Measurements from ENCODE around the gene HOXB7.

The HOXB7 gene

DNA sequence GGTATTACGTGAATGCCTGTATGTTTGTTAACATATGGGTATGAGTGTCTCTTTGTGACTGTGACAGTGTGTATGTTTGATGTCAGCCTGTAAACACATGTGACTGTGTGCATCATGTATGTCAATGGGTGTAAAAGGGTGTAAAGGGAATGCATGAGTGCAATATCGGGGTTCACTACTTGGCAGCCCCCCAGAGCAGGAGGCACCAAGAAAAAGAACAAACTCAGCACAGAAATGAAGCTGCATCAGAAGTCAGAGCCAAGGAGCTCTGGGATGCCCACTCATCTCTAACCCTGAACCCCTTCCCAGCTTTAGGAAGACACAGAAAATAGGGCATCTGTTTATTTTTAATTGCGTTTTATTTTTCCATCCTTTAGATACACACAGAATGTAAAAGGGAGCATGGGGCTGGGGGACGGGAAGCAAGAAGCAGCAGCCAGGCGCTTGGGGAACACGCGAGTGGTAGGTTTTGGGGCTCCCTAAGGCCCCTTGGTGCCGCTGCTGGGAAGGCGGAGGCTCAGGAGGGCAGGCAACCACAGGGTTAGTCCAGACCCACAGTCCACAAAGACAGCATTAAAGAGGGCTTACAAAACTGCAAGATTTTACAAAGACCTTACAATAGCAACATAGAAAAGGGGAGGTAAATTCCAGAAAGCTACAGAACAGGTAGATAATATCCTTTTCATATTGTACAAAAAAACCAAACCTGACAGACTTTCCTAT, 3.8 kb downstream of the HOXB7 start:
- no peak for DNase-seq

DNA sequence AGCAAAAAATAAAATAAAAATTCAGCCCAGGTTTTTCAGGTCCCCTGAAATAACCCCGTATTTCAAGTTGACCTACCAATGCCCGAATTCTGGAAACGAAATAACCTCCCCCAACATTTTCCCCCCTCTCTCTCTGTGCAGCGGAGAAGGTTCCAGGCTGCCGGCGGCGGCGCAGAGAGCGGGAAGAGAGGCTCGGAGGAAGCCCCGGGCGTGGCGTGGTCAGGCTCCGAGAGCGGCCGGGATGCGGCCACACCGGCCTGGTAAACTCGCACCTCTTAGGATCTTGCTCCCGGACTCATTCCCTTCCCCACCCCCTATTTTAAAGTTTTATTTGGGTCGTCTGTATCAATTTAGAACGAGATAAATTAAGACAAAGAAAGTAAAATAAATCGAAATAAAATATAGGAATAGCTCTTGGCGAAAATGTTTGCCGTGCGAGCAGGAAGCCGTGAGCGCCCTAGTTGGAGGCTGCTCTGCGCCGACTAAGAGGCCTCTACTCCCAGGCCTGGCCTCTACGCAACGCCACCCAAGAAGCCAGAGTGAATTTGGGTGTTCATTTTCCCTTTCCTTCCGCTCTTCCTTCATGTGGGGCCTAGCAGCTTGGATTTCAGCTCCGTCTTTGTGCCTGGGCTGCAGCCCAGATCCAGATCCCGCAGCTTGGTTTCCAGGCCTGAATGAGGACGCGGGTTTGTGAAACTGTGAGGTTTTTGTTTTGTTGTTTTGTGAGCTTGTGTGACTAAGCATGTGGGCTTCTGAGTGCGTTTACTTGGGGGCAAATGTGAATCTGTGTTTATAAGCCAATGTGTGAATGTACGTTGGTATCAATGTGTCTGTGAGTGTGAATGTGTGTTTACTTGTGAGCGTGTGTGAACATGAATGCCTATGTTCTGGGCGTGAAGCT, 4.6 kb downstream of the HOXB7 start:
- no peak for DNase-seq

DNA sequence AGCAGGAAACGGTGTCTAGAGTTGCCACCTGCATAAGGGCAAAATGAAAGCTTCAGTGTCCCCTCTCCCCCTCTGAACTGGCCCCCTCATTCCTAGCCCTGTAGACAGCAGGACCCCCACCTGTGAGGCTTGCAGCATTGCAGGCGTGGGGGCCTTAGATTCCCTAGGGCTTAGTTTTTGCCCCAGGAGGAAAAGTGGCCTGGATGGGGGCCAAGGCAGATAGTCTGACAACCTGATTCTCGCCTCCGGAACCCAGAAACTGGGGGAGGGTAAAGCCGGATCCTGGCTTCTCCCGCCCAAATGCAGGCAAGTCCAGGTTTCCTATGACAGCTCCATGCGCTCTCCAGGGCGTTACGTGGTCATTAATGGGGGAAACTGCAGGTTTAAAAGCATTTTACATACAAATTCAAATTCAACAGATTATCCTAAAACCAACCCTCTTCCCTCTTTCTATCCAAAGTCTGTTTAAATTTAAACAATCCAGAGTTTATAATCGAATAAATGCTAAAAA, 5.4 kb downstream of the HOXB7 start:
- DNase-seq, result no peak

DNA sequence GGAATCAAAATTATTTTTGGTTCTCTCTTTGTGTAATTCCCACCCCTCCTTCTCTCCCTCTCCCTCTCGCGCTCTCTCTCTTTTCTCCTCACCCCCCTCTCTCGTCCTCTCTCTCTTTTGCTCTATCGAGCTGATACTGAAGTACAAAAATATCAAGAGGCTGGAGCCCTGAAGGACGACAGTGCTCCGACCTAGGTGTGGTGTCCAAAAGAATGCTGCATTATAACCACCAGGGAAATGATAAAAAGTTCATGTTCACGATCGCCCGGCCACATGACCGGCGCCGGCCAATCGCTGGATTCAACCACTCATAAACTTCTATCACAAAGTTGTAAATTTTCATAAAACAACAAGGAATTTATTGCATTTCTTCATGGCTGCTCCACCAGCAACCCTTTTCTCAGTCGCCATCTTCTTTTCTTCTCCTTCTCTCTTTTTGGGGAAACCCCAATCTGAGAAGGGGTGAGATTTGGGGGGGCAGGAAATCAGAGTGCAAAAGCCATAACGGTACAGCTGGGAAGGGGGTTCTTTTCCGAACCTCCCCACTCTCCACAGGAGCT, 6.0 kb downstream of the HOXB7 start, which contains the start of gene HOXB6:
TSS of gene HOXB6 (minus strand) at position 217 of the 560 bp plus-strand sequence. CDS start 6,836 bp downstream, outside the sequence.
- DNase-seq, result no peak

DNA sequence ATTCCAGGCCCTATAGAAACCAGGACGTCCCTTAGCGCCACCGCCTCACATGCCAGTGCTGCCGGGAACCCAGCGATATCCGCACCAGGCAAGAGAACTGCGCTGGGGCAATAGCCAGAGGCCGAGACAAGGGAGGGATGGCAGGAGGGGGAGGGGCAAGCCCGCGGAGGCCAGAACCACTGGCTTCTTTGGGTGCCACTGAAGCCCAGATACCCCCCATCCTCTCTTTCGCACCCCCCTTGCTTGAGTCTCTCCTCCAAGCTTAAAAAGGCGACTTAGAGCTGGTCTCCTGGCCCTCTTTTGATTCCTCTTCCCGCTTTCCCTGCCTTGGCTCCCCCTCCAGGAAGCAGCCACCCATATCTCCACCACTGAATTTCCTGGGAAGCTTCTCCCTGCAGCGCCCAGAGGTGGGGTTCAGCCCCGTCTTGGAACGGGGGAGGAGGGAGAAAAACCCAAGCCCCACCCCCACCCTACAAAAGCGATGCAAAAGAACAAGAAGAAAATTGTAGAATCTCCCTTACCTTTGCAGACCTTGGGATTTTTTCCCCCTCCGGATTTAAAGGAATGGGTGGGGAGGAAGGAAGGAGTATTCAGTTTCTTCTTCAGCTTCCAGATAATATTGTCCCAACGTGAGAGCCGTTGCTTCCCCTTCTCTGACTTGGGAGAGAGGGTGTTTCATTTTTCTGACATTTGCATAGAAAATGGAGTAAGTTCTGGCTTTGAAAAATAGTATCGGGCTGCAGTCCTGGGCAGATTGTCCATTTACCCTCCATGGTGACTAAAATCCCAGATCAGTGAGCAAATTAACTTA, 6.7 kb downstream of the HOXB7 start:
- DNase-seq, result no peak

DNA sequence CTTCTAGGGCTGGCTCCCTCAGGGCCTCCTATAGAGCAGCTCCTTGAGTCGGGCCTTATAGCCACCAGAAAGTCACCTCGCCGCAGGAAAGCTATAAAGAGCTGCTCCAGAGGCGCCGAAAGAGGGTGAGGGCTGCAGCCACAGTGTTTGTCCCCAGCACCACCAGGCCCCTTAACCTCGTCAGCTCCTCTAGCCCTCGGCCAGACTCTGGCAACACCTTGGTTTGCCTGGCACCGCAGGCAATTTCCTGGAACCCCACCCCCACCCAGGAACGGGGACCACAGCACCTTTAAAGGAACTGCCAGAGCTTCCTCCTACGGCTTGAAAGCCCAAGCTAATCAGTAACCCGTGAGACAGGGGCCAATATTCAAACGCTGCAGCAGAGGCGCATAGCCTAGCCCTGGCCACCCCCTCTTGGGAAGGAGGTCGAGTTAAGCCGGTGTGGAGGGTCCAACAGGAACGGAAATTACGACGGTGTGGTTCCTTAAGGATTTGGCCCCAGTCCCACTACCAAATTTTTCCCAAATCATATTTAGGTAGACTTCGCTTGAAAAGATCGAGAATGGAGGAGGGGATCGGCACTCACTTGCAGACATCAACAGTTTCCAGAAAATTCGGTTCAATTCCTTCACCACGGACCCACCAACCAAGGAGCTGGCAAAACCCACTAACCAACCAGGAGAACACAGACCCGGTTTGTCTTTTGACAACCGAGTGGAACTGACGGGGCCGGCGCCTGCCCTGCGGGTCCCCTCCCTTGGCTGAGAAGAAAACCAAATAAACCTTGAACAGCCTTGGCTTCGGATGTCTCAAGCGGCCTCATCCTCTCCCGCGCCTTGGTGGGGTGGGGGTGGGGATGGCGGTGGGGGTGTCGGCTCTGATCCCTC, 9.0 kb downstream of the HOXB7 start:
- DNase-seq, result no peak

DNA sequence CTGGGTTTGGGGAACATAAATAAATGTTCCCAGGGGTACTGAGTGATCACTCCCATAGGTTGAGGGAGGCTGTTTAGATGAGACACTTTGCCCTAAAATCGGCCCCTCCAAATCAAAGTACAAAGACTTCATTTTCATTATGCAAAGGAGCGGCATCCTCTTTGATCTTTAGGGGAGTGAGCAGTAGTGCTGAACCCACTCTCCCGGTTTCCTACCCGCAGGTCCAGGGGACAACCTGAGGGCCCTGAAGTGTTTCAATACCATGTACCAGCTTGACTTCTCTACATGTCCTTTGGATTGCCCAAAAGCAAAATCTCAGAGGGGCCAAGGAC, 9.6 kb downstream of the HOXB7 start:
- DNase-seq, result no peak

DNA sequence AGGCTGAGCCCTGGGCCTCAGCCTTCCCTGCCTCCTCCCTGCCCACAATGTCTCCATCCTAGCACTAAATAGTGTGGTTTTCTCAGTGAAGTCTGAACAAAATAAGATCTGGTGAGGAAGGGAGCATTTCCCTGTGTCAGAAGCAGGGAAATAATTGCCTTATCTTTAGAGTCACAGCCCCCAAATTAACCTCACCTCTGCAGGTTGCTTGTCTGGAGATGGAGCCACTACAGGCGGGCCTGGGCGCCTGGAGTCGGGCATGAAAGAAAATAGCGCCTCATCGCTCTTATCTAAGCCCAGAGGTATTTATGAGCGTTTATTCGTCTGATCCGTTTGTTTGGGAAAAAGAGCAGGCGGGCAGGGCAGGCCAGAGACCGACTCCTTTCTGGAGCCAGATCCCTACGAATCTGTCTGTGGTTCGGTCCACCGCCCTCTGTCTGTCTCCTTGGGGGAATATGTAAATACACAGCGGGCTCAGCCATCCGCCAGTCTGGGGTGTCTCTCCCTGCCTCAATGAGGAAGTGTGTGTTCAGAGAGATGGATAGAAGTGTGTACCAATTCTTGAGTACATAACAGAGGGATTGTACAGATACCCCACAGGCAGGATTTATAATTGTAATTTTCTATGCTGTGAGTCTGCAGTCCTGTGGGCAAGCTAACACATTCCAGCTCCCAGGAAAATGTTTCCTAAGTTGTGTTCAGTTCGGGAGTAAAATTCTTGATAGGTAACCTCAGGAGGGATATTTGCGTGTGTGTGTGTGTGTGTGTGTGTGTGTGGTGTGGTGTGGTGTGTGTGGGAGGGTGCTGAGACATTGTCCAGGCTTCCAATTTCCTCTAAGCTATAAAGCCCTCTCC, 10.3 kb downstream of the HOXB7 start:
- no peak for DNase-seq

DNA sequence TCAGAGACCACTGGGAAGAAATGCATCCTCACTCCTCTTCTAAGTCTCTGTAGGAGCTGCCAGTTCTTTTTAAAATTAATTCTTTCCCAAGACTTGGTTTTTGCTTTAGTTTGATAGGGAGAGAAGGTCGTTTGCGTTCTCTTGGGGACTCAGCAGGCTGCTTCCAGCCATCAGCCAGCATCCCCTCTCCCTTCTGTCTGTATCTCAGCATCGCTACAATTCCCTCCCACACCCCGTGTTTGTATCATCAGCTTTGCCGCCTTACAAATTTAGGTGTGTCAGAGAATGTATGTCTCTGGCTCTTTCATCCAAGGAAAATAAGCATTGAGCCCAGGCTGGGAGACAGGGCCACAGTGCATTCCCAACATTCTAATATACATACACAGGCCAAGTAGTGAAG, 11.5 kb downstream of the HOXB7 start:
- DNase-seq, result no peak

DNA sequence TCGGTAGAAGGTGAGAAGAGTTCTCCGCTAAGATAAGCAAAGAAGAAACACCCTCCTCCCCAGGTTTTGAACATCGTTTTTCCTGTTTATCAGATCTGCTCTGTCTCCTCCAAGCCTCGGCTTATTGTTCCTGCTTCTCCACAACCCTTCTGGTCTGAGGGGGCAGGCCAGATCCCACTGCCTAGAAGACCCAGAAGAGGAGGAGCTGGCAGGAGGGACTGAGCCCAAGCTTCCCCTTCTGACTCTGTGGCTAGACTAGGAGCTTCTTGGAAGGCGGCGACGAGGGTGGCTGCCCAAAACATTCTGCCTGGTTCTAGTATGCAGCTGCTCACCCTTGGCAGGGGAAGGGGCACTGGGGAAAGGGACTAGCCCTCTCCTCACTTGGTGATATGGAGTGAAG, 12.1 kb downstream of the HOXB7 start:
- no peak for DNase-seq

DNA sequence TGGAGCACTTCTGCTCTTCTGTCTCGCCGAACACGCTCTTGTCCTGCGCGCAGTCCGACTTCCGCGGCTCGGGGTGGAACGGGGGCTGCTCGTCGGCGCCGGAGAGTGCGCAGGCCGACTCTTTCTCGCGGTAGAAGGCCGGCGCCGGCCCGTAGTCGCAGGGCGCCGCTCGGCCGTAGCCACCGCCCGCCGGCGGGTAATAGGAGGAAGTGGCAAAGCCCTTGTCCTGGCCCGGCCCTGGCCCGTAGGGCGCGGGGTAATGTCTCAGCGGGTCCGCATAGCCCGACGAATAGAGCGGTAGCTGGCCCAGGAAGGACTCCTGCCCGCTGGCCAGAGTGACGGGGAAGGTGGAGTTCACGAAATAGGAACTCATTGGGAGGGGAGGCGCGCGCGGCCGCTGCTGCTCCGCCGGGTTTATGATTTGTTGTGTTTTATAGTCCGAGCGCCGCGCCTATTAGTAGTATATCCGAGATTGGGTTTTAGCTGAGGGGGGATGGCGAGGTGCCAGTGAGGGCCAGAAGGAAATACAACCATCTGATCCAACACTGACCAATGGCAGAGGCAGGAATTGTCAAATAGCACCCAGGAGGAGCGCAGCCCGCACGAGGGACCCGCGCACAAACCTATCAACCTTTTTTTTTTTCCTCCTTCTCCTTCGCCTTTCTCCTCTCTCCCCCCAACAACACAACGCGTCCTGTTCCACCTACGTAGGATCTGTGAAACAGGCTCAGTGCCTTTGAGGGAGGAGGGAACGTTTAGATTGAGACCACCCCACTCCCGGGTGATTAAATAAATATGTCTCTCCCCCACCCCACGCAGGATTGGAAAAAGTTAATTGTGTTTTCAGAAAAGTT, 12.8 kb downstream of the HOXB7 start:
- no peak for DNase-seq

DNA sequence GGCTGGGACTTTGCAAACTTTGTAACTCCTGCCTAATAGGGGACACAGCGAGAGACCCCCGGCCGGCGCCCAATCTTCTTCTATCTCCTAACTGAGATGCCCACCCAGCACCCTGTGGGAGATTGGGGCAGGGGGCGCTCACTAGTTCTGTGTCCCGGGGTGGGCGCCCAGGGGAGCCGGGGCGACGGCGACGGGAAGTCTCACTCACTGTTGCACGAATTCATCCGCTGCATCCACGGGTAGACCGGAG, 13.4 kb downstream of the HOXB7 start:
- DNase-seq, result no peak

DNA sequence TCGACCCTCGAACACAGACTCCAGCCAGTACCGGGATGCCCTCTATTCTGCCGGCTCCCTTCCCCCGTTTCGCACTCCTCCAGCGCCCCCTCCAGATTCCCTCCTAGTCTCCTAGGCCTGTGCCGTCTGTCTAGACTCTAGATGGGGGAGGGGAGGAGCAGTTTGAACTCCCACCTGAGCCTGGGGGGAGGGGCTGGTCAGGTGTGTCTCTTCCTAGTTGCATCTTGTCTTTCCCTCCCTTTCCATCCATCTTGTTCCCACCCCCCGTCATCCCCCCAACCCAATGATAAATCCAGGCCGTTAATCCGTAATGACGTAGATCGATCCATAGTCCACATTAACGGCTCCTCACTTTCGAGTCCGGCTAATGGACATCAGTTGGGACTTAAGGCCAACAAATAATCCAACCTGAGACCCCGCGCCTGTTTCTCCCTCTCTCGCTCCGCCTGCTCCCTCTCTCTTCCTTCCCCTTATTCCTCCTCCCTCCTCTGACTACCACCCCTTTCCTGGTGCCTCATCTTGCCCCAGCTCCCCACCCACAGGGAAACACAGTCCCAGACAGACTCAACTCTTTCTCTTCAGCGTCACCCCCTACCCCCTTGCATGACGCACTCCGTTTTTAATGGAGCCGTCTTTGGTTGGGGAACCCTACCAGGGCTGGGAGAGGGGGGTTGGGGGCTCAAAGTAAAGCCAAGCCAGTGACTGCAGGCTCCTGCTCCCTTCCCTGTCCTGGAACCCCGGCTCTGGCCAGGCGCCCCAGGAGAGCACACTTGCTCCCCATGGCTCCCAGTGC, 13.9 kb downstream of the HOXB7 start:
- DNase-seq, result no peak

DNA sequence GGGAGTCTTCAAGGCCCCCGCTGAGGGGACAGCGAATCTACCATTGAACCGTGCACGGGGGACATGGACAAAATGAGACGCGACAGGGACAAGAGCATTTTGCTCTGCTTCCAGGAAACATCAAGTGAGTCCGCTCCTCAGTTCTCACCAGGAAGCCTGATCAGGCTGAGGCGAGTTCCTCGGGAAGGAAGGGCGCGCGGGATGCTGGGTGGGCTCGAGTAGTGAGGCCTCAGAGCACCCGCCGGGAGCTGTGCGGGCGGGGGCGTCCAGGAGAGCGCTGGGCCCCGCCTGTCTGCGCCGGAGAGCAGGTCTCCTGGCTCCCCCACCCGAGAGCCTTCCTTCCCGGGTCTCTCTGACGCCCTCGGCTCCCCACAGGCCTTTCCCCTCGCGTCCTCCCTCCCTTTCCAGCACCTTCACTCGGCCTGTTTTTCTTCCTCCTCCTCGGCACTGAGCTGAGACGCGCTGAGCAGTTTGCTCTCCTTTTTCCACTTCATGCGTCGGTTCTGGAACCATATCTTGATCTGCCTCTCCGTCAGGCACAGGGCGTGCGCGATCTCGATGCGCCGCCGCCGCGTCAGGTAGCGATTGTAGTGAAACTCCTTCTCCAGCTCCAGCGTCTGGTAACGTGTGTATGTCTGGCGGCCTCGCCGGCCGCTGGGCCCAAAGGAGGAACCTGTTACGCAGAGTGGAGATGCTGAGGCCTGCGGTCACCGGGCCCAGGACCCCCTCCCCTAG, 14.7 kb downstream of the HOXB7 start:
- DNase-seq, result no peak

DNA sequence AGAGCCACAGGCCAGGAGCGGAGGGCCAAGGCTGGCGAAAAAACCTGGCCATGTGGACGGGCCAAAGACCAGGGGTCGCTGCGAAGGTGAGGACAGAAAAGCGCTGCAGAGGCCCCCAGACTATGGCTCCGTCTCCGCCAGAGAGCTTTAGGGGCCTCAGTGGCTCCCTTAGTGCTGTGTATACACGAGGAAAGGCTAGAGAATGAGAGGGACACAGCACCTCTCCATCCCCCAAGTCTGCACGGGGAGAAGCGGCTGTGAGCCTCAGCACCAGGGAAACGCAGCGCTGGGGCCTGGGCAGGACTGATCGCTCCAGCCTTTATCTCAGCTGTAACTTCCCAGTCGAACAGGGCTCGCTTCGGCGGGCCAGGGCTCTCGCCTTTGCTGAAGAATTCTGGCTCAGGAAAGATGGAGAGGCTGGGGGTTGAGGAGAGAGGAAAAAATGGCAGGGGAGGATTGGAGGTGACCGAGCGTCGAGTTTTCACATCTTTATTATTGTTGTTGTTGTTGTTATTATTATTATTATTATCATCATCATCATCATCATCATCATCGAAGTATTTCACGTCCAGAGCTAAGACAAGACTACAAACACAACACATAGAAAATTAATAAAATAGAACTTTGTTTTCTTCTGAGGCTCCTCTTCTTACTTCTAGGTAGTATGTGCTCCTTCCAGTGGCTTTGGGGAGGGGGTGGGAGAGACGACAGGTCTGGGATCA, 15.4 kb downstream of the HOXB7 start:
- DNase-seq, result no peak

DNA sequence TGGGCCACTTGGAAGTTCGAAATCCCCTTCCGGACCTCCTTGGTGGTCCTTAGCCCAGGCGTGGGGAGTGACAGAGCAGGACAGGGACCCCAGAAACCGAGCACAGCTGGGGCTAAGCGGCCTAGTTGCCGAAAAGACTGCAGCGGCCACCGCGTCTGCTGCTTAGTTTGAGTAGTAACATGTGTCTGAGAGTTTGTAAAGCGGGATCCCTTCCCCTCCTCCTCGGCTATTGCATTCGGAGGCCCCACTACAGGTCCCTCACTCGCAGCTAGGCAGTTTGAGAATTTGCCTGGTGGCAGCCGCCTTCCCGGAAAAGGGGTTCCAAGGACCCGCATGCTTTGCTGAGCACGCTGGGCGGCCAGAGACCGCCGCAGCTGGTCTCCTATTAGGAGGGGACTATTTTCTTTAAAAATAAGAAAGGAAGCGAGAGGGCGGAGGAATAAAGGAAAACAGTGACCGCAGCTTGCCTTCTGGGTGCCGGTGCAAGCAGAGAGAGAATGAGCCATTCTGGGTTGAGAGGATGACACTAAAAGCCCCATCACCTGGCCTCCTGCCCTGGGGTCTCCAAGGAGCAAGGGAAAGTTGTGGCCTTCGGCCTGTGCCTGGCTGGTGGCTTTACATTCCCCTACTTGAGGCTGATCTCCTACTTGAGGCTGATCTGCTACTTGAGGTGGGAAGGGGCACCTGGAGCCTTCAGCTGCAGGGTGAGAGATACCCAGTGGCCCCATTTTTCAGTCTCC, 16.1 kb downstream of the HOXB7 start:
- no peak for DNase-seq

Measured in NCI-H82 (cell line).